Hepatocyte (in vitro differentiated cells): ENCODE data around the gene MZF1.
A peak's percentile ranks its signal among the peaks of the same experiment; 100 is the strongest.

Experiments
- CTCF ChIP-seq: fragments of 200-600 bp; sonication (generic); IDR thresholded peaks from 2 replicates; pipeline ENCODE4 v1.5.1; 2016; ENCODE audit warnings: antibody characterized with exemption, mild to moderate bottlenecking; ENCODE audit not compliant: poor library complexity
- EZH2 ChIP-seq: fragments of 200-600 bp; sonication (generic); IDR thresholded peaks from 2 replicates; pipeline ENCODE4 v1.6.1; 2016; ENCODE audit warnings: antibody characterized with exemption, mild to moderate bottlenecking, borderline replicate concordance

GRCh38 chr19:58558623-58559274 is 14.4 kb downstream of the MZF1 start:
- TF ChIP-seq CTCF (peak; percentile 2), EZH2 (no peak)
